NCI-H82 treated with DMSO at 0.1 percent for 48 hours (cell line): ENCODE measurements around the gene SLC12A3.

ENCODE experiments used
- DNase-seq: peaks from one replicate; lab custom pipeline; 2025; ENCODE audit not compliant: unreplicated experiment; lab: John Stamatoyannopoulos, UW

The SLC12A3 gene, protein sequence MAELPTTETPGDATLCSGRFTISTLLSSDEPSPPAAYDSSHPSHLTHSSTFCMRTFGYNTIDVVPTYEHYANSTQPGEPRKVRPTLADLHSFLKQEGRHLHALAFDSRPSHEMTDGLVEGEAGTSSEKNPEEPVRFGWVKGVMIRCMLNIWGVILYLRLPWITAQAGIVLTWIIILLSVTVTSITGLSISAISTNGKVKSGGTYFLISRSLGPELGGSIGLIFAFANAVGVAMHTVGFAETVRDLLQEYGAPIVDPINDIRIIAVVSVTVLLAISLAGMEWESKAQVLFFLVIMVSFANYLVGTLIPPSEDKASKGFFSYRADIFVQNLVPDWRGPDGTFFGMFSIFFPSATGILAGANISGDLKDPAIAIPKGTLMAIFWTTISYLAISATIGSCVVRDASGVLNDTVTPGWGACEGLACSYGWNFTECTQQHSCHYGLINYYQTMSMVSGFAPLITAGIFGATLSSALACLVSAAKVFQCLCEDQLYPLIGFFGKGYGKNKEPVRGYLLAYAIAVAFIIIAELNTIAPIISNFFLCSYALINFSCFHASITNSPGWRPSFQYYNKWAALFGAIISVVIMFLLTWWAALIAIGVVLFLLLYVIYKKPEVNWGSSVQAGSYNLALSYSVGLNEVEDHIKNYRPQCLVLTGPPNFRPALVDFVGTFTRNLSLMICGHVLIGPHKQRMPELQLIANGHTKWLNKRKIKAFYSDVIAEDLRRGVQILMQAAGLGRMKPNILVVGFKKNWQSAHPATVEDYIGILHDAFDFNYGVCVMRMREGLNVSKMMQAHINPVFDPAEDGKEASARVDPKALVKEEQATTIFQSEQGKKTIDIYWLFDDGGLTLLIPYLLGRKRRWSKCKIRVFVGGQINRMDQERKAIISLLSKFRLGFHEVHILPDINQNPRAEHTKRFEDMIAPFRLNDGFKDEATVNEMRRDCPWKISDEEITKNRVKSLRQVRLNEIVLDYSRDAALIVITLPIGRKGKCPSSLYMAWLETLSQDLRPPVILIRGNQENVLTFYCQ

DNA sequence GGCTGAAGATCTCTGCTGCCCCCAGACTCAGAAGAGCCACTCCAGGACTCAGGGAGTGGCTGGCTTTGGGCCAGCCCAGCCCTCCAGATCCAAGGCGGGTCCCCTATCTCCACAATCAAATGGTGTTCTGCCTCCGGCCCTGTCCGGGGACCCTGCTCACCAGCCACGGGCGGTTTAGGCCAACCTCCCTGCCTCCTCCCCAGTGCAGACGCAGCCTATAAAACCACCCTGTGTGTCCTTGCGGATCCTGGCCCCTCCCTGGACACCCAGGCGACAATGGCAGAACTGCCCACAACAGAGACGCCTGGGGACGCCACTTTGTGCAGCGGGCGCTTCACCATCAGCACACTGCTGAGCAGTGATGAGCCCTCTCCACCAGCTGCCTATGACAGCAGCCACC, at the start of gene SLC12A3:
TSS of gene SLC12A3 (plus strand) at position 248 of the 400 bp plus-strand sequence. CDS start at position 277, 29 bp downstream.
- DNase-seq, result no peak

DNA sequence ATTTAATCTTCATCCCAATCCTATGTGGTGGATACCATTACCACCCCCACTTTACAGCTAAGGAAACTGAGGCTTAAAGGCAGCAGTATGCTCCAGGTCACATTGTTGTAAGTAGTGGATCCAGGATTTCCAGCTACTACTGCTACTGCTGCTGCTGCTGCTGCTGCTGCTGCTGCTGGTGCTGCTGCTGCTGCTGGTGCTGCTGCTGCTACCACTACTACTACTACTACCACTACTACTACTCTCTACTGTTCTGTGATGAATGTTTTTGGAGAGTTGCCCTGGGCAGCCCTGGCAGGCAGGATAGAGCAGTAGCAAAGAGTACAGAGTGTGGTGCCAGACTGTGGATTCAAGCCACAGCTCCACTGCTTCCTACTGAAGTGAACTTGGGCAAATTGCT, 49.3 kb upstream of the SLC12A3 start:
- DNase-seq, result no peak

- no peak for DNase-seq
Measured at GRCh38 chr16:56817056-56817455, 48.0 kb upstream of the SLC12A3 start.

DNA sequence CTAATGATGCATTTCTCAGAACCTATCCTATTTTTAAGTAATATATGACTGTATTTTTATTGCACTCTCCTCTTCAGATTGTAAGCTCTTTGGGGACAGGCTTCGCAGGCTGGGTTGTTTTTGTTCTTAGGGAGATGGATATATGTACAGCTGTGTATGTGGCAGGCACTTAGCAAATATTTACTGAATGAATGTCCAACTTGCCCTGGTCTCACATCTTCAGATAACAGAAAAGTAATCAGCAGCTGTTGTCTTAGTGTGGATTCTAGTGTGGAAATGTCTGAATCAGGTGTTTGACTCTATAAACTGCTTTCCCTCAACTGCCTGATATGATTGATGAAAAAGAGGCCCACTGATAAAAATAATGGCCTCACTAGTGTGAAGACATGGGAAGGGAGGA, 47.1 kb upstream of the SLC12A3 start:
- no peak for DNase-seq

GRCh38 chr16:56823081-56823733, 41.8 kb upstream of the SLC12A3 start:
- DNase-seq, result no peak

DNA sequence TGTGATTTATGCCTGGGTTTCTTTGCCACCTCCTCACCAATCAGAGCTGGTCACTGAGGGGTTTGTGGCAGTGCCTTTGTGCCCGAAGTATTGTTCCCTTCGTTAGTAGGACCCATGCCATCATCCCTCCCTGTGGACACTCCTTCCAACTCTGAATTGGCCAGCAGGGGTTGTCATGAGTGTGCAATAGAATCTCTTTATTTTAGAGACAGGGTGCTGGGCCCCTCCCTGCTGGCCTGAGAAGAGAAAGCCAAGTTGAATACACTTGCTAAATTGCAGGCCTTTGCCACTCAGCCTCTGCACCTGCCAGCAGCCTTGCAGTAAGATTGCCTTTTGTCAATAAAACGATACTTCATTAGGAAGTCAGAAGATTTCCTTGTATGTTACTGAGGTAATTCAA, 40.7 kb upstream of the SLC12A3 start:
- DNase-seq, result no peak

- DNase-seq, result no peak
Measured at GRCh38 chr16:56824804-56825203, 40.2 kb upstream of the SLC12A3 start.

- DNase-seq, result no peak
Measured at GRCh38 chr16:56825826-56826225, 39.2 kb upstream of the SLC12A3 start.

- DNase-seq, result no peak
Measured at GRCh38 chr16:56828647-56829046, 36.4 kb upstream of the SLC12A3 start.

- DNase-seq, result no peak
Measured at GRCh38 chr16:56830669-56831068, 34.3 kb upstream of the SLC12A3 start.

- DNase-seq, result no peak
Measured at GRCh38 chr16:56832768-56833167, 32.2 kb upstream of the SLC12A3 start.

- DNase-seq, result no peak
Measured at GRCh38 chr16:56833243-56833970, 31.6 kb upstream of the SLC12A3 start.

GRCh38 chr16:56835320-56835719, 29.7 kb upstream of the SLC12A3 start:
- no peak for DNase-seq

DNA sequence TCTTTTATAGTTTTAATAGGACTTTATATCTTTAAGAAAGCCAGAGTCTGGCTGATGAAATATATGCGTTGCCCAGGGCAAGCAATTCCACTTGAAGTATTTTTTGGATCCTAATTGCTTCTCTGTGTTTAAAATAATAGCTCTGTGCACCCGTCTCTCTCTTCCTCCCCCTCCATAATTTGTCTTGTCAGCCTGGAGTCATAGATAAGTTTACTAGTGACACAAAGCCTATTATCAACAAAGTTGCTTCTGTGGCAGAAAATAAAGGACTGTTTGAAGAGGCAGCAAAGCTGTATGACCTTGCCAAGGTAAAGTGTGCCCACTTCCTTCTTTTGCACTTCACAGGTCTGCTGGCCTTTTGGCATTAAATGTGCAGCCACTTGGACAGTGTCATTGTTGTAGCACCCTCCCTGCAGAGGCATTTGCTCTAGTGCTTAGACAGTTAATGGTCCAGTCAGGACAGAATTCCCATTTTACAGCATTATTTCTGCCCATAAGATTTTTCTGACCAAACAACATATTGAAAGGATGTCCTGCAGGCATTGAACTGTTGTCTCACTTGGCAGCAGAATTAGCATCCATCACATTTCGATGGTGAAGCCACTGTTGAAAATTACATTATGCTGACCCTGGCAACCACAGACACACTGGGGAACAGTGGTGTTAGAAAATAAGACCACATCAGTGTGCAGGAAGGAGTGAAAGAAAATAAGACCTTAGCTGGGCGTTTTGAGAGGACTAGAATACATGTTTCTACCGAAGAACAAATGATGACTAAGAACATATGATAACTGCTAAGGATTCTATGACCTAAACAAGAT, 28.4 kb upstream of the SLC12A3 start:
- DNase-seq, result no peak

- no peak for DNase-seq
Measured at GRCh38 chr16:56838622-56839337, 26.2 kb upstream of the SLC12A3 start.

DNA sequence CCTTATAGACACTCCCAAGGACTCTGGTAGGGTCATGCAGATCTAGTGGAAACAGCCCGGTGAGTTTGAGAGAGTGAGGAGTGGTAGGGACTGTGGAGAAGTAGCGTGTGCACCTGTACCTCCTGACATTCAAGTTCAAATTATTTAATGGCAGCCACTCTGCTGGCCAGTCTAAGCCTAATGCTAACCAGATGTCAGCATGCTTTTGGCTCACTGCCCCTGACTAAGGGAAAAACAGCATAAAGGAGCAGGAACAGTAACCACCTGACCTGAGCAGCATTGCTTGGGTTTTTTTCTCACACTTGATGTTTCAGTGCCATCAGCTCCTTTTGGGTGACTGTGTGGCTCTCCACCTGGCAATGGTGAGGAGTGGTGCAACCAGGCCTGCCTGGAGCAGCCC, 23.8 kb upstream of the SLC12A3 start:
- no peak for DNase-seq

DNA sequence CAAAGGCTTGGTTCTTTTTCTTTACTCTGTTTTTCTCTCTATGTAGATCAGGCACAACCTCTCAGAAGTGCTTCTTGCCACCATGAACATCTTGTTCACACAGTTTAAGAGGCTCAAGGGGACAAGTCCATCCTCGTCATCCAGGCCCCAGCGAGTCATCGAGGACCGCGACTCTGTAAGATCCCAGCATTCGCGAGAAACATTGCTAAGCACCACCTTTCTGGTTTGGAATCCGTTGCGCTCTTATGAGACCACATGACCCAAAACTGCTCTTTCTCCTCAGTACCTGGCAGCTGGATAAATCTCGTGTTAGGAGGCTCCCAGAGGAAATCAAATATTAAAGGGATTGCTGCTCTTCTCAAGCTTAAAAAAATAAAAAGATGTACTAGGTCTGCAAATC, 23.3 kb upstream of the SLC12A3 start:
- no peak for DNase-seq

DNA sequence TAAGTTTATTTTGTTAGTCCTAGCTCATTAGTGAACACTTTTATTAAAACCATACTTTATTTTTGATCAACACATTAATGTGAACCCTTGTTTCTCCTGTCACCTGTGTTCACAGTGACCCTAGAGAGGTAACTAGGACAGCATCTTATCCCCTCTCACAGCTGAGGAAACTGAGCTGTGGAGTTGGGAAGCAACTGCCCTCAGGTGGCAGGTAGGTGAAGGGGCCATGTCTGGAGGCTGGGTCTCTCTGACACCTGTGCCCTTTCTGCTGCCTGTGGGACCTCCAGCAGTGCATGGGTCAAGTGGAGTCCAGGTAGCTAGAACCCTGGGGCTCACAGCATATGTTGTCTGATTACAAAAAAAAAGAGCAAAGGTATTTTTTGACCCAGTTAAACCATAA, 22.9 kb upstream of the SLC12A3 start:
- no peak for DNase-seq

GRCh38 chr16:56844056-56844455, 21.0 kb upstream of the SLC12A3 start:
- no peak for DNase-seq
